Mammary epithelial cell (primary cell): ENCODE measurements around the gene ARHGAP28.

Source experiments
- CTCF ChIP-seq, 2 donors: IDR thresholded peaks in 1 of 2; conservative IDR thresholded peaks in 1 of 2; 2 replicates each; pipeline ENCODE4 v1.5.1; 2011 to 2012; ENCODE audit warnings: inconsistent platforms in 2 of 2, low read length in 2 of 2, mild to moderate bottlenecking in 2 of 2, control low read depth in 1 of 2, low read depth in 1 of 2; ENCODE audit not compliant: insufficient read depth in 1 of 2; ENCODE audit errors: extremely low read depth in 1 of 2
- EZH2 ChIP-seq: IDR thresholded peaks from 2 replicates; pipeline ENCODE4 v1.6.1; 2012; ENCODE audit warnings: low read length, inconsistent platforms, borderline replicate concordance

- TF ChIP-seq CTCF (conservative IDR thresholded peaks at IDR 0.05 in 1 of 2, IDR thresholded peaks at IDR 0.05 in 1 of 2; ENCODE audit: extremely low read depth in 1 of 2, insufficient read depth in 1 of 2, low read depth in 1 of 2, low read length in 2 of 2) (no peak), EZH2 (no peak)
Measured at GRCh38 chr18:6778459-6779247, 49.1 kb downstream of the ARHGAP28 start.
